ENCODE results near the gene C1QBP.
"Not testable (repeated sequence)": the region's sequence is repeated elsewhere in the genome, so short reads cannot be mapped to it uniquely, and the experiment has no call there.

C1QBP gene

GRCh38 chr17:5431949-5432556 is 6.9 kb downstream of the C1QBP start:
- H3K9me3 ChIP-seq (ENCODE audit: control insufficient read depth in 2 of 2, low read length in 2 of 2): no peaks in the 10 kb centered on the region
- H3K27me3 ChIP-seq (ENCODE audit: control insufficient read depth in 1 of 2, insufficient read depth in 2 of 2, low read length in 2 of 2): no peaks in the 10 kb centered on the region

DNA sequence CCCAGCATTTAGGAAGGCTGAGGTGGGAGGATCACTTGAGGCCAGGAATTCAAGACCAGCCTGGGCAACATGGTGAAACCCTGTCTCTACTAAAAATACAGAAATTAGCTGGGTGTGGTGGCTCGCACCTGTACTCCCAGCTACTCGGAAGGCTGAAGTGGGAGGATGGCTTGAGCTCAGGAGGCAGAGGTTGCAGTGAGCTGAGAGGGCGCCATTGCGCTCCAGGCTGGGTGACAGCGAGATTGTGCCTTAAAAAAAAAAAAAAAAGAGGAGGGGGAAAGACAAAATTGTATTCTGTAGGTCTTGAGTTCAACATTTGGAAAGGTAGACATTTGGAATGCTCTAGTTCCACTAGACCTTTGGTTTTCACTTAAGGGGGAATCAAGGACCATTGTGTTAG is 7.7 kb downstream of the C1QBP start:
- not testable (repeated sequence) for H3K27ac ChIP-seq (ENCODE audit: low read length); H3K4me1 ChIP-seq (ENCODE audit: control insufficient read depth, insufficient read depth, low read length)
- H3K36me3 ChIP-seq (ENCODE audit: control insufficient read depth in 2 of 2, insufficient read depth in 2 of 2, low read length in 2 of 2): peaks cover 60 to 67% of the 10 kb centered on the region in 2 donors

More at GRCh38 chr17:5431949-5432556, 6.9 kb downstream of the C1QBP start:
- Histone ChIP-seq H3K4me3 (ENCODE audit: low read length in 2 of 2) (no peak overlapping the region), H3K9ac (ENCODE audit: low read length in 2 of 2) (no peak overlapping the region), H3K36me3 (ENCODE audit: control insufficient read depth in 2 of 2, insufficient read depth in 2 of 2, low read length in 2 of 2) (peaks cover 58 to 66% of the 10 kb centered on the region in 2 donors), H3K27ac (ENCODE audit: low read length) (no peak overlapping the region), H3K4me1 (ENCODE audit: control insufficient read depth, insufficient read depth, low read length) (peaks cover 2% of the 10 kb centered on the region)

DNA sequence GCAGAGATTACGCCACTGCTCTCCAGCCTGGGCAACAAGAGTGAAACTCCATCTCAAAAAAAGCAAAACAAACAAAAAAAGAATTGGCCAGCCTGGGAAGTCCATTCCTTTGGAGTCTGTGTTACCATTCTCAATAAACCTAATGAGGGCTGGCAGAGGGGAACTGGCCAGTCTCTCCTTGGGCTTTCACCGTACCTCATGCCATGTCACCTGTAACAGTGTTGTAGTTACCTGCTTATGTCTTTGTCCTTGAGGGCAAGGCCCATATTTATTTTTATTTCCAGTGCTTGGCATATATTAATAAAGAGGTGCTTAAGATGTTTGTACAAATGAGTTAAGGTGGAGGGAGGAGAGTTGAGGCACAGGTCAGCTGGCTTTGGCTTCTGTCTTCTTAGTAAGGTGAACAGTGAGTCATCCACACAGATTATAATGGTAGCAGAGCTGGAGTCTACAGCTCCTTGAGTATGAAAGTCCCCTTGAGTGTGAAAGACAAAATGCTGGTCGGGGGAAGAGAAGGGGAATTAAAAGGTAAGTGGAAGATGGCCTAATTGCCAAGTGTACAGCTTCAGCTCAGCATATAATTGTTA is 8.4 kb downstream of the C1QBP start:
- Histone ChIP-seq H3K27ac (ENCODE audit: low read length) (no peak overlapping the region), H3K36me3 (ENCODE audit: control insufficient read depth in 2 of 2, insufficient read depth in 2 of 2, low read length in 2 of 2) (peaks cover 67 to 72% of the 10 kb centered on the region in 2 donors), H3K9ac (ENCODE audit: low read length in 2 of 2) (no peak overlapping the region)

More for the DNA sequence above, 7.7 kb downstream of the C1QBP start:
- not testable (repeated sequence) for H3K27me3 ChIP-seq (ENCODE audit: control insufficient read depth in 1 of 2, insufficient read depth in 2 of 2, low read length in 2 of 2); H3K9ac ChIP-seq (ENCODE audit: low read length in 2 of 2); H3K4me3 ChIP-seq (ENCODE audit: low read length in 2 of 2); H3K9me3 ChIP-seq (ENCODE audit: control insufficient read depth in 2 of 2, low read length in 2 of 2)

DNA sequence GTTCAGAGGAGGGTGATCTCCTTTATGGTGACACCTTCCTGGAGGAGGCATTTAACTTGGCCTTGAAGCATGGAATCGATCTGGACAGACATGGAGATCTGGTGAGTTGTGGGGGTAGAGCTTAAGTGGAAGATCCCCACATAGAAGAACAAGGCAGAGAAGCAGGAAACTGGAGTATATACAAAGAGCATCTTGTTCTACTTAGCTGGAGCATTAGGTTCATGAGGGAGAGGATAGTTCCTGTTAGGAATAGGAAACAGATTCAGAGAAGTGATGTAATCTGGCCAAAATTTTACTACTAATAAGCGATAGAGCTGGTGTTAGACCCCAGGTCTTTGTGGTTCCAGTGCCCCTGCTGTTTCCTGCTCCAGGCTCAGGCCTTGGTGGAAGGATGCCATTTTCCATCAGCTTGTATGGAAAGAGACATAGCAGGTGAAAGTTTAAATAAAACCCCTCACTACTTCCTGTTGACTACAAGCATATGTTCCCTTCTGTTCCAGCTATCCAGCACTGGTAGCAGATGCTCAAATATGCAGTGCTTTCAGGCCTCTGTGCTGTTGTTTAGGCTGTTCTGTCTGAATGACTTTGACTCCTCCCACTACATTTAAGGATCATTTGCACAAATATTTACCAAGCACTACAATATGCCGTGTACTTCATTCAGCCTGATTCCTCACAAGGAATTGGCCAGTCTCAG is 9.6 kb downstream of the C1QBP start:
- H3K27me3 ChIP-seq (ENCODE audit: control insufficient read depth in 1 of 2, insufficient read depth in 2 of 2, low read length in 2 of 2): no peaks in the 10 kb centered on the region
- no peaks in the 10 kb centered on the region for H3K4me1 ChIP-seq (ENCODE audit: control insufficient read depth, insufficient read depth, low read length)
- peaks cover 67 to 75% of the 10 kb centered on the region in 2 donors for H3K36me3 ChIP-seq (ENCODE audit: control insufficient read depth in 2 of 2, insufficient read depth in 2 of 2, low read length in 2 of 2)
- no peak overlapping the region for H3K27ac ChIP-seq (ENCODE audit: low read length)
- no peak overlapping the region for H3K4me3 ChIP-seq (ENCODE audit: low read length in 2 of 2)
- H3K9me3 ChIP-seq (ENCODE audit: control insufficient read depth in 2 of 2, low read length in 2 of 2): no peaks in the 10 kb centered on the region
- H3K9ac ChIP-seq (ENCODE audit: low read length in 2 of 2): peak overlapping the region in 1 of 2 donors; percentile 60

More for the DNA sequence above, 8.4 kb downstream of the C1QBP start:
- H3K27me3 ChIP-seq (ENCODE audit: control insufficient read depth in 1 of 2, insufficient read depth in 2 of 2, low read length in 2 of 2): no peaks in the 10 kb centered on the region
- no peak overlapping the region for H3K4me3 ChIP-seq (ENCODE audit: low read length in 2 of 2)
- H3K9me3 ChIP-seq (ENCODE audit: control insufficient read depth in 2 of 2, low read length in 2 of 2): no peaks in the 10 kb centered on the region
- peaks cover 2% of the 10 kb centered on the region for H3K4me1 ChIP-seq (ENCODE audit: control insufficient read depth, insufficient read depth, low read length)

DNA sequence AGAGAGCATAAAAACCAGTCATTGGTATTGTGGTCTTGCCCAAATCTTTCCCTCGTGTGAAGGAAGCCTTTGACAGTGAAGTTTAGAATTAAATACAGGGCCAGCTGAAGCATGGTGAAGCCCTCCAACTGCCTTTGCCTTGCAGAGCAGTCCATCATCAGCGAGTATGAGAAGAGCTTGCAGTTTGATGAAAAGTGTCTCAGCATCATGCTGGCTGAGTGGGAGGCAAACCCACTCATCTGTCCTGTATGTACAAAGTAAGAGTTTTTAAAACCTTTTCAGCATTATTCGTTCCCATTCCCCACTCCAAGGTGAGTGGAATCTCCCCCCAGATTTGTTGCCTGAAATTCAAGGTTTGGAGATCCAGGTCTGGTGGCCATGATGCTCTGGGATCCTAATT is 13.1 kb downstream of the C1QBP start:
- peaks cover 6% of the 10 kb centered on the region for H3K4me1 ChIP-seq (ENCODE audit: control insufficient read depth, insufficient read depth, low read length)
- peaks cover 55 to 66% of the 10 kb centered on the region in 2 donors for H3K36me3 ChIP-seq (ENCODE audit: control insufficient read depth in 2 of 2, insufficient read depth in 2 of 2, low read length in 2 of 2)
- H3K9me3 ChIP-seq (ENCODE audit: control insufficient read depth in 2 of 2, low read length in 2 of 2): no peaks in the 10 kb centered on the region
- no peaks in the 10 kb centered on the region for H3K27me3 ChIP-seq (ENCODE audit: control insufficient read depth in 1 of 2, insufficient read depth in 2 of 2, low read length in 2 of 2)
- no peak overlapping the region for H3K9ac ChIP-seq (ENCODE audit: low read length in 2 of 2)
- no peak overlapping the region for H3K4me3 ChIP-seq (ENCODE audit: low read length in 2 of 2)
- no peak overlapping the region for H3K27ac ChIP-seq (ENCODE audit: low read length)

DNA sequence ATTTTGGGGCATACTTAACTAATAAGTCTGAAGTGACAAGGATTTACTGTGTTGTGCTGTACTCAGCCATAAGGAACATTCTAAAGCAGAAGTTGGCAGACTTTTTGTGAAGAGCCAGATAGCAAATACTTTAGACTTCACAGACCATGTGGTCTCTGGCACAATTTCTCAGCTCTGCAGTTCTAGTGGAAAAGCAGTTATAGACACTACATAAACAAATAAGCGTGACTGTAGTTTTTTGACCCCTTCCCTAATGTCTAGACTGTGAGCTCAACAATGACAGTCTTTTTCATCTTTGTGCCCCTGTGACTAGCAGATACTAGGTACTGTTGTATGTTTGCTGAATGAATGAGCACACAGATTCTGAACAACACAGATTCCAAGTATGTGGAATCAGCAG is 14.0 kb downstream of the C1QBP start:
- Histone ChIP-seq H3K27ac (ENCODE audit: low read length) (no peak overlapping the region), H3K9me3 (ENCODE audit: control insufficient read depth in 2 of 2, low read length in 2 of 2) (no peaks in the 10 kb centered on the region), H3K36me3 (ENCODE audit: control insufficient read depth in 2 of 2, insufficient read depth in 2 of 2, low read length in 2 of 2) (peaks cover 50 to 60% of the 10 kb centered on the region in 2 donors), H3K4me3 (ENCODE audit: low read length in 2 of 2) (no peak overlapping the region), H3K4me1 (ENCODE audit: control insufficient read depth, insufficient read depth, low read length) (peaks cover 12% of the 10 kb centered on the region), H3K27me3 (ENCODE audit: control insufficient read depth in 1 of 2, insufficient read depth in 2 of 2, low read length in 2 of 2) (no peaks in the 10 kb centered on the region), H3K9ac (ENCODE audit: low read length in 2 of 2) (no peak overlapping the region)

- no peaks in the 10 kb centered on the region for H3K27me3 ChIP-seq (ENCODE audit: control insufficient read depth in 1 of 2, insufficient read depth in 2 of 2, low read length in 2 of 2)
- peaks cover 21% of the 10 kb centered on the region for H3K4me1 ChIP-seq (ENCODE audit: control insufficient read depth, insufficient read depth, low read length)
- peaks cover 32 to 39% of the 10 kb centered on the region in 2 donors for H3K36me3 ChIP-seq (ENCODE audit: control insufficient read depth in 2 of 2, insufficient read depth in 2 of 2, low read length in 2 of 2)
- no peak overlapping the region for H3K9ac ChIP-seq (ENCODE audit: low read length in 2 of 2)
- H3K4me3 ChIP-seq (ENCODE audit: low read length in 2 of 2): no peak overlapping the region
- no peak overlapping the region for H3K27ac ChIP-seq (ENCODE audit: low read length)
- H3K9me3 ChIP-seq (ENCODE audit: control insufficient read depth in 2 of 2, low read length in 2 of 2): no peaks in the 10 kb centered on the region
Observed at GRCh38 chr17:5422505-5422904, 16.4 kb downstream of the C1QBP start.

GRCh38 chr17:5419959-5420653 is 18.8 kb downstream of the C1QBP start, which contains the start of gene RPAIN:
RPAIN (plus strand) TSS chr17:5420182; CDS start chr17:5420211, 29 bp downstream.
- Histone ChIP-seq H3K4me3 (ENCODE audit: low read length in 2 of 2) (peak within 1 kb of the TSS; percentile 89 to 98), H3K9ac (ENCODE audit: low read length in 2 of 2) (peak within 1 kb of the TSS; percentile 74 to 91), H3K4me1 (ENCODE audit: control insufficient read depth, insufficient read depth, low read length) (peaks cover 21% of the 10 kb centered on the region), H3K27me3 (ENCODE audit: control insufficient read depth in 1 of 2, insufficient read depth in 2 of 2, low read length in 2 of 2) (no peaks in the 10 kb centered on the region), H3K9me3 (ENCODE audit: control insufficient read depth in 2 of 2, low read length in 2 of 2) (no peaks in the 10 kb centered on the region), H3K27ac (ENCODE audit: low read length) (peak within 1 kb of the TSS; percentile 71), H3K36me3 (ENCODE audit: control insufficient read depth in 2 of 2, insufficient read depth in 2 of 2, low read length in 2 of 2) (peaks cover 26 to 28% of the 10 kb centered on the region in 2 donors)

GRCh38 chr17:5419356-5419958 is 19.5 kb downstream of the C1QBP start, which contains the start of gene NUP88:
NUP88 (minus strand) TSS chr17:5419662; CDS start chr17:5419650, 12 bp downstream.
- H3K4me1 ChIP-seq (ENCODE audit: control insufficient read depth, insufficient read depth, low read length): peaks cover 21% of the 10 kb centered on the region
- no peaks in the 10 kb centered on the region for H3K27me3 ChIP-seq (ENCODE audit: control insufficient read depth in 1 of 2, insufficient read depth in 2 of 2, low read length in 2 of 2)
- H3K36me3 ChIP-seq (ENCODE audit: control insufficient read depth in 2 of 2, insufficient read depth in 2 of 2, low read length in 2 of 2): peaks cover 21 to 23% of the 10 kb centered on the region in 2 donors
- peak within 1 kb of the TSS; percentile 71 for H3K27ac ChIP-seq (ENCODE audit: low read length)
- peak within 1 kb of the TSS; percentile 89 to 98 for H3K4me3 ChIP-seq (ENCODE audit: low read length in 2 of 2)
- H3K9ac ChIP-seq (ENCODE audit: low read length in 2 of 2): peak within 1 kb of the TSS; percentile 74 to 91
- H3K9me3 ChIP-seq (ENCODE audit: control insufficient read depth in 2 of 2, low read length in 2 of 2): no peaks in the 10 kb centered on the region

- H3K36me3 ChIP-seq (ENCODE audit: control insufficient read depth in 2 of 2, insufficient read depth in 2 of 2, low read length in 2 of 2): peaks cover 21 to 23% of the 10 kb centered on the region in 2 donors
- H3K4me3 ChIP-seq (ENCODE audit: low read length in 2 of 2): peak overlapping the region; percentile 89 to 98
- H3K27ac ChIP-seq (ENCODE audit: low read length): peak overlapping the region; percentile 71
- no peaks in the 10 kb centered on the region for H3K9me3 ChIP-seq (ENCODE audit: control insufficient read depth in 2 of 2, low read length in 2 of 2)
- H3K27me3 ChIP-seq (ENCODE audit: control insufficient read depth in 1 of 2, insufficient read depth in 2 of 2, low read length in 2 of 2): no peaks in the 10 kb centered on the region
- H3K4me1 ChIP-seq (ENCODE audit: control insufficient read depth, insufficient read depth, low read length): peaks cover 21% of the 10 kb centered on the region
- peak overlapping the region; percentile 73 to 83 for H3K9ac ChIP-seq (ENCODE audit: low read length in 2 of 2)
Observed at GRCh38 chr17:5418858-5419355, 20.0 kb downstream of the C1QBP start.

All from stomach smooth muscle (tissue), 2 donors.